Dermis blood vessel endothelial cell (primary cell): ENCODE measurements around the gene COL4A2. TPM values are rescaled to one million over a fixed set of nuclear protein-coding genes. Genes with fewer than 3 reads are reported as not detected.
A peak's percentile ranks its signal among the peaks of the same experiment; 100 is the strongest.
"Not testable (repeated sequence)": the region's sequence is repeated elsewhere in the genome, so short reads cannot be mapped to it uniquely, and the experiment has no call there.

ENCODE experiments used
- DNase-seq: peaks from one replicate; pipeline ENCODE4 v3.0.0; 2010
- total RNA-seq: library from RNA; depleted of rRNA; stranded (reverse); fragments of >200 nt; gene quantifications from 2 replicates; pipeline ENCODE4 v1.2.3, GENCODE V29; 2014

Gene COL4A2
- total RNA-seq, 1 donor from 2014 or later = 1,320 TPM

DNA sequence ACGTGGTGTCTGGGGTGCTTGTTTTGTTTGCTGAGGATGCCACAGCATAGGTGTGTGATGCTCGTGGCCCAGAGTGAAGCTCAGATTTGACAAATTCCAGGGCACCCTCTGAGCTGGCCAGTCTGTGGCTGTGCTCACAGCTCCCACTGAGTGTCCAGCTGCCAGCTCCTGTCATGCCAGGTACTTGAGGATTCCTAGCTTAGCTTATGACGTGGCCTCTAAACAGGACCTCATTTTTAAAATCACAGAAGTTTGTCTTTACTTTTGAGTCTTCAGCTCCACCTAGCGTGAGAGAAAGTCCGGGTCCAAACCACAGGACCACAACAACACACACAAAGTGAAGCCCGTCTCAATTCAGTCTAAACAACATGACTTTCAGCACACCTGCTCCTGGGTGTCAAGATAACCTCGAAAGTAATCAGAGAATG lies 137.2 kb downstream of the COL4A2 start:
- DNase-seq = no peak

- DNase-seq = no peak
These were observed 138.1 kb downstream of the COL4A2 start for GRCh38 chr13:110445183-110445582.

GRCh38 chr13:110445722-110446574 lies 138.9 kb downstream of the COL4A2 start:
- DNase-seq = no peak

- no peak for DNase-seq
These were observed 139.4 kb downstream of the COL4A2 start for GRCh38 chr13:110446575-110446890.

DNA sequence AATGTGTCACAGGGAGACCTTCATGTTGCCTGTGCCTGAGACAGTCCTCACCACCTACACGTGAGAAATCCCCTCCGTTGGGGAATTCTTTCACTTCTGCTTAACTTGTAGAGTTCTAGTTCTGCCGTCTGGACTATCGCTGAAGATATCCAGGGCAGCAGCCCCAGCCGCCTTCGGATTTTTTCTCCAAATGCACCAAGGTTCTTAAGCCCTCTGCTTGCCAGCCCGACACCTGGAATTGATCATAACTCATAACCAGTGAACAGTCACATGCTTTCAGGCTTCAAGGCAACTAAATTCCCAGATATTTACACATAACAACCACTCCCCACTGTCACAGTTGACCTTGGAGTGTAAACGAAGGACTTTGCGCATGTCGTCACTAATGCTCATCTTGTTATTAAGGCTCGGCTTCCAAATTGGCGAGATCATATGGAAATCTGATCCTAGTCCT lies 140.0 kb downstream of the COL4A2 start:
- DNase-seq = no peak

DNA sequence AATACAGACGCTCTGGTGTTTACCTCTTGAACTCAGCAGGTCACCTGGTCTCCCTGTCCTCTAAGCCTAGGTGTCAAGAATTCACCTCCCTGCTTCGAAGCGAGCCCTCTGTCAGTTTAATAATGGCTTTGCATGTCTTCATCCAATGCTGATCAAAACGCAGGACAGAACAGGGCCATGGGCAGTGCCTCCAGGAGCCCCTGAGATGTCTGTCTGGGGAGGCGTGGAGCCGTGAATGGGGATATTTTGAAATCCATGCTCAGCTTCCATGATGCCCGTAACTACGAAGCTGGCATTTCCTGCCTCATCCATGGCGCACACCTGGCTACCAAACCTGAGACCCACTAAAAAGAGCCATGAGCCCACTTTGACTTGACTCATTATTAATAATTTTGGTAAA lies 140.7 kb downstream of the COL4A2 start:
- no peak for DNase-seq

DNA sequence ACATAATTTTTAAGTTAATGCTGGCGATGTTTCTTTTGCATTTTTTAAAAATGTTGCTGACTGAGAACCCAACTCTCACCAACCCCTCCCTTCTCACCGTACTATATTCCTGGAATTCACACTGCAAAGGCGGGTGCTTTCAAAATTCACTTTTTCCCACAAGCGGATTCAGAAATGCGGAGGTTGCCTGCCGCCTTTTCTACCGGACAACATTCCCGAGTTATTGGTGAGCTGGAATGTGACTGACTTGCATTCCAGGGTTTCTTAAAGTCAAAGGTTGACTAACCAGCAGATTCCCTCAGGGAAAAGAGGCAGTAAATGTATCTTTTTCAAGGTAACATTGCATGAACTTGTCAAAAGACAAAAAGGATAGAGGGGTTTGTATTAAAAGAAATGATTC lies 141.1 kb downstream of the COL4A2 start:
- no peak for DNase-seq

GRCh38 chr13:110448677-110449076 lies 141.6 kb downstream of the COL4A2 start:
- no peak for DNase-seq

DNA sequence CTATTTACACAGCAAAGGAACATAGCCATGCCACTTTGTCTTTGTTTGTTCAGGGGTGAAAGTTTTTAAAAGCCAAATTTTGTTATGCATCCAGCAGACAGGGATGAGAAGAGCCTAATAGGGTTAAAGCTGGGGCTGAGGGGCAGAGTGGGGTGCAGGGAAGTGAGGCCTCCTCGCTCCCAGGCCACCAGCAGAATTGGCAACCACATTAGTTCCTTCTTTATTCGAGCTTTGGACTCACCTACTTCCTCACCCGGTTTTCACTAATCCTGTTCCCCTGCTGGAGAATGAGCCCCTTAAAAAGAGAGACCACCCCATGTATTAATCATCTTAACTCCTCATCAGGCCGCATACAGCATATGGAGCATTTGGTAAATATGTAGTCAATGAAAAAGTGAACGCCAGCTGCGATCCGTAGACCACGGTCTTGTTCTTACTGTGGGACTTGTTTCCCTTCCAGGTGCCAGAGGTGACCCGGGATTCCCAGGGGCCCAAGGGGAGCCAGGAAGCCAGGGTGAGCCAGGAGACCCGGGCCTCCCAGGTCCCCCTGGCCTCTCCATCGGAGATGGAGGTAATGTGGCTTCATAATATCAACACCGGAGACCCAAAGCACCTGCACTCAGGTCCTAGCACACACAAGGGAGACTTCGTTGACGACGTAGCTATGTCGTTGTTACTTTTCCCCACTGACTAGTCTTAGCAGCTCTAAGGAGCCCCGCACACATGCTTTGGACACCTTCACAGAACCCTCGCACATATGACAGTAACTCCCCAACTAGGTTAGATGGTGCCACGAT lies 142.3 kb downstream of the COL4A2 start:
- DNase-seq = no peak

DNA sequence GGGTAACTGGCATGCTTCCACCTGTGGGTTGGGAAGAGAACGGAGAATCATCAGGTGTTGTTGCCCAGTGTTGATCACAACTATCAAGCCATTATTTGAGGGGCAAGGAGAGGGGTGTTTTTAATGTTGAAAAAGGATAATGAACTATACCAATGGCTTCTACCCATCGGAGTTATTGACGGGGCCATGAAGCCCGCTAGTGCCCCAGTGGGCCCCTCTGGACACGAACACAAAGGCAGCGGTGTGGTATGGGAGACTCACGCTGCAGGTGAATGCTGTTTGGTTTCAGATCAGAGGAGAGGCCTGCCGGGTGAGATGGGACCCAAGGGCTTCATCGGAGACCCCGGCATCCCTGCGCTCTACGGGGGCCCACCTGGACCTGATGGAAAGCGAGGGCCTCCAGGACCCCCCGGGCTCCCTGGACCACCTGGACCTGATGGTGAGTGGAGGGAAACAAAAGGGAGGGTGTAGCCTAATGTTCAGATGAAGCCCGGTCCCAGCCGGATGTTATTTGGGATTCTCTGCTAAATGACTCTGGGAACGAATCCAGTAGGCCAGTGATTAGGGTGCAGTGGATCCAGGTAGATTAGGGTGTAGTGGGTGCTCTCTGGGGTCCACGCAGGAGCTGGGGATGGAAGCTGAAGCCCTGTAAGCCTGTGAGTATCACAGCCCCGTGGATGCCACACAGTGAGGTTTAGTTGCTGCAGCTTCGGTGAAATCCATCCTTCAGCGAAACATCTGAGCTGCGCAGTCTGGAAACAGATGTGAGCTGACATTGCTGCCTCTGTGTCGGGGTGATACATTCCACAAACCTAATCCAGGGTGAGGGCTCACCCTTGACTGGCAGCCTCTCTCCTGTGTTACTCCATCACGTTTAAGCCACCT lies 143.2 kb downstream of the COL4A2 start:
- DNase-seq = no peak

DNA sequence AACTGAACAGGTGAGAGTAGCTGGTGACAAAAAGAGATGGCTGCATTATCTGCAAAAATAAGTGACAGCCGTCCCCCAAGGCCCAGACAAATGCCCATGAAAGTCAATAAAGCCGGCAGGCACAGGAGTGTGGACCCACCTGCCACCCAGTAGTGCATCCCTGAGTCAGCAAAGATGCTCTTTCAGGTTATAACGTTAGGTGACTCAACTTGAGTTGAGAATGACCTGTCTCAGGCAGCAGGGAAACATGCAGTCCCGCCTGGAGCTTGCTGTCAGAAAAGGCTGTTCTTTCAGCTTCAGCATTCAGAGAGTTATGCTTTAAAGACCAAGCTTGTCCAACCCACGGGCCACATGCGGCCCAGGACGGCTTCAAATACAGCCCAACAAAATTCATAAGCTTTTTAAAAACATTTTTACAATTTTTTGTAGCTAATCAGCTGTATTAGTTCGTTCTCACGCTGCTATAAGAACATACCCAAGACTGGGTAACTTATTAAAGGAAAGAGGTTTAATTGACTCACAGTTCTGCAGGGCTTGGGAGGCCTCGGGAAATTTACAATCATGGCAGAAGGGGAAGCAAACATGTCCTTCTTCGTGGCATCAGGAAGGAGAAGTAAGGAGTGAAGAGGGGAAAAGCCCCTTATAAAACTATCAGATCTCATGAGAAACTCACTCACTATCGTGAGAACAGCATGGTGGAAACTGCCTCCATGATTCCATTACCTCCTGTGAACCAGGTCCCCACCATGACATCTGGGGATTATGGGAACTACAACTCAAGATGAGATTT lies 144.1 kb downstream of the COL4A2 start:
- DNase-seq = no peak

DNA sequence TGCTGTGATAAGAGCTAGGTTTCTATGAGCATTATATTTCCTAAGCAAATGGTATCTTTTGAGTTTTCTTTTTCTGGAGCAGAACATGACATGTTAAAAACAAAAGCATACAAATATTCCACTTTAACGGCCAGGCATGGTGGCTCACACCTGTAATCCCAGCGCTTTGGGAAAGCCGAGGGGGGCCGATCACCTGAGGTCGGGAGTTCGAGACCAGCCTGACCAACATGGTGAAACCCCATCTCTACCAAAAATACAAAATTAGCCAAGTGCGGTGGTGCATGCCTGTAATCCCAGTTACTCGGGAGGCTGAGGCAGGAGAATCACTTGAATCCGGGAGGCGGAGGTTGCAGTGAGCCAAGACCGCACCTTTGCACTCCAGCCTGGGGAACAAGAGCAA lies 146.0 kb downstream of the COL4A2 start:
- DNase-seq = not testable (repeated sequence)

- no peak for DNase-seq
These were observed 146.7 kb downstream of the COL4A2 start for GRCh38 chr13:110453797-110454196.

GRCh38 chr13:110454227-110454859 lies 147.3 kb downstream of the COL4A2 start:
- DNase-seq = no peak

GRCh38 chr13:110454956-110455355 lies 147.9 kb downstream of the COL4A2 start:
- no peak for DNase-seq

- DNase-seq = no peak
These were observed 148.4 kb downstream of the COL4A2 start for GRCh38 chr13:110455444-110455843.

DNA sequence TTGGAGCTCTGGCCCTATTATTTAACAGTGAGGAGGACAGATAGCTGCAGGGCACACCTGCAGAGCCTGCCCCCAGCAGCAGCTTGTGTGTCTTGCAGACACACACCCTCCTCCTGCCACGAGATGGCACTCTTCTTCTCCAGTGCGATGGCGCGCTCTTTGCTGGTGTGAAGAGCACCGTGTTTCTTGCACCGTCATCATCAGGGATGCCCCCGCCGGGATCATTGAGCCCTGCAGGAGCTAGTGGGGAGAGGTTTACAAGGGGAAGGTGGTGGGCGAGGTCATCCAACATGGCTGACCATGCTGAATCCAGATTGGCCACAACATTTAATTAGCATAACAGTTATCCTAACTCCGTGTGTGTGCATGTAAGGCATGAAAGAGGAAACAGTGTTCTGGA lies 148.9 kb downstream of the COL4A2 start:
- peak; percentile 79 for DNase-seq

DNA sequence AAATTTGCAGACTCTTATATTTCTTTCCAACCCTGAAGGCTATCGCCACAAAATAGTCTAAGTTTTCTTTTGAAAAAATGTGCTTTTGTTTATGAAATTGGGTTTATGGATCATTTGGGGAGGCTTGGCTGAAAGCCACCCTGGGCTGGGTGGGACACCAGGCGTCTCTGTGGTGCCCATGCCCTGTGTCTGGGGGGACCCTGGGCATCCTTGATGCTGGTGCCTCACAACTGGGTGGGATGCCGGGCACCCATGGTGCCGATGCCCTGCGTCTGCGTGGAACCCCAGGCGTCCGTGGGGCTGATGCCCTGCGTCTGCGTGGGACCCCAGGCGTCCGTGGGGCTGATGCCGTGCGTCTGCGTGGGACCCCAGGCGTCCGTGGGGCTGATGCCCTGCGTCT lies 149.5 kb downstream of the COL4A2 start:
- DNase-seq = no peak

- no peak for DNase-seq
These were observed 150.3 kb downstream of the COL4A2 start for GRCh38 chr13:110457361-110457760.

GRCh38 chr13:110458017-110458416 lies 150.9 kb downstream of the COL4A2 start:
- DNase-seq = no peak

DNA sequence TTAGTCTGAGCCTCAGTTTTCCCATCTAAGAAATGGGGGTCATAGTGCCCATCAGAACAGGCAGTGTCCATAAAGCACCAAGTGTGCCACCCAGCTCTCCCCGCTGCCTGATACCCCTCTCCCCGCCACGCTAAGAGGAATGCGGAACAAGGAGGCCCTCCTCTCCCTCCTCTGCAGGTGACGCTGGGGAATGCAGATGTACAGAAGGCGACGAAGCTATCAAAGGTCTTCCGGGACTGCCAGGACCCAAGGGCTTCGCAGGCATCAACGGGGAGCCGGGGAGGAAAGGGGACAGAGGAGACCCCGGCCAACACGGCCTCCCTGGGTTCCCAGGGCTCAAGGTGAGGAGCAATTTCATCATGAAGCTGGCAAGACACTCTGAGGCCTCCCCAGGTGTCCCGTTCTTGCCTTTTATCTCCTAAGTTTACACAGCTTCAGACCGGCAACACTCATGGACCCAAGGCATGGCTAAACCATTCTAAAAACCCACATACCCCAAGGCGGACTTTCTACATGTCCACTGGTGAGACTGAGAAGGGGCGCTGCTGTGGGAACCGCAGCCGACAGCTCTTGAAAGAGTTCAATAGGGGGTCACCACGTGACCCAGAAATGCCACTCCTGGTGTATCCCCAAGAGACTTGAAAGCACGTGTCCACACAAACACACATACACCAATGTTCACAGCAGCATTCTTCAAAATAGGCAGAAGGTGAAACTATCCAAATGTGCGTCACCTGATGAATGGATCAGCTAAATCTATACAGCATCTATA lies 151.7 kb downstream of the COL4A2 start:
- no peak for DNase-seq
